Ovary (tissue), 10 donors: ENCODE results near the gene TMBIM6. TPM values are rescaled to one million over a fixed set of nuclear protein-coding genes. Genes with fewer than 3 reads are reported as not detected.

ENCODE experiments used
- DNase-seq, 5 donors: peaks; one replicate each; pipeline ENCODE4 v3.0.0-alpha.2; 2019 to 2020
- H3K27ac ChIP-seq, 2 donors: fragments of 200-600 bp; one replicate each; pipeline versions ENCODE4 v1.5.1 to v1.8.0; 2019 to 2022
- H3K27me3 ChIP-seq: fragments of 200-600 bp; one replicate; pipeline ENCODE4 v1.8.0; 2022
- H3K36me3 ChIP-seq: fragments of 200-600 bp; sonication (generic); one replicate; pipeline ENCODE4 v1.5.1; 2019
- H3K4me1 ChIP-seq: one replicate; pipeline ENCODE4 v1.8.1; 2013; ENCODE audit warnings: mild to moderate bottlenecking, moderate library complexity; ENCODE audit not compliant: insufficient read depth
- H3K4me3 ChIP-seq: fragments of 200-600 bp; sonication (generic); one replicate; pipeline ENCODE4 v1.5.1; 2017
- H3K9me3 ChIP-seq, 2 donors: fragments of 200-600 bp in 1 of 2; sonication (generic) in 1 of 2; one replicate each; pipeline versions ENCODE4 v1.5.1 to v1.8.1; 2013 to 2019; ENCODE audit warnings: mild to moderate bottlenecking in 1 of 2, moderate library complexity in 1 of 2
- EP300 ChIP-seq: sonication (generic); formaldehyde crosslinking; IDR thresholded peaks from one replicate; pipeline ENCODE4 v1.6.1; 2017; ENCODE audit warnings: antibody characterized with exemption
- POLR2A ChIP-seq: fragments of 450-650 bp; IDR thresholded peaks from one replicate; pipeline ENCODE4 v1.6.1; 2017; ENCODE audit warnings: antibody characterized with exemption, mild to moderate bottlenecking, moderate library complexity
- WGBS, 3 donors: extraction: QIAGEN DNeasy Blood & Tissue Kit in 1 of 3; methylation state at CpG; one replicate each; pipeline versions ENCODE4 v1.1.5 to v1.1.7; 2013 to 2017; 5-methylcytosine and 5-hydroxymethylcytosine counted together
- intact Hi-C, 4 donors: fragments of 100-400 bp; cut with DNase I; formaldehyde crosslinking; loops; one replicate each; pipeline versions ENCODE4 v1.11.0 to v1.15.1; 2022 to 2023
- long read RNA-seq, 3 donors: library from polyadenylated mRNA in 2 of 3; unstranded in 2 of 3; transcript quantifications; one replicate each; pipeline ENCODE4 v2.0.0 and lab custom pipeline, GENCODE V29; 2021 to 2026
- polyA plus RNA-seq, 2 donors: library from polyadenylated mRNA; stranded (reverse); fragments of 200-250 nt in 1 of 2; fragments of 350-450 nt in 1 of 2; fragmentation: Illumina TruSeq in 1 of 2; extraction: RNeasy Lipid Tissue Mini Kit (QIAGEN cat#74804) in 1 of 2; gene quantifications; one replicate each; pipeline ENCODE4 v1.2.3, GENCODE V29; 2013 to 2014
- total RNA-seq, 7 donors: library from RNA; depleted of rRNA in 2 of 7; stranded (reverse); fragments of >200 nt in 2 of 7; fragmentation: NEBNext Ultra II Directional in 3 of 7; extraction: Animal tissue kit (Norgen Biotek cat#: 25700) in 3 of 7; gene quantifications; one replicate each; pipeline versions ENCODE4 v1.1.0 to v1.2.4, GENCODE V29; 2016 to 2023
- TF ChIP-seq, protein P1 (sequence below), 3 donors: fragments of 450-650 bp in 2 of 3; fragments of 200-600 bp in 1 of 3; IDR thresholded peaks; one replicate each; pipeline versions ENCODE4 v1.5.1 to v1.8.0; 2016 to 2022; ENCODE audit warnings: antibody characterized with exemption in 3 of 3, mild to moderate bottlenecking in 1 of 3
- donor health status: DM: no; HTN: no; CAD: no; lungs with moderate emphysema.
- donor health status: DM: no; HTN: no; CAD: no.
- donor health status: Bipolar disorder and iron deficiency.
- donor health status: DM: yes; HTN: yes; CAD: no.
- donor health status: DM: no; HTN: no; CAD: no.
- donor health status: DM: yes; HTN: yes; CAD: no.

Gene TMBIM6
- total RNA-seq (100 to 1,000 TPM; 203 to 430 (median 335) TPM), polyA plus RNA-seq (100 to 1,000 TPM; 254 to 677 TPM)
- long read RNA-seq, donor 1, transcript TMBIM6-209 (8 exons, 2,494 nt), result minor isoform, 14 of 581 reads
- long read RNA-seq, donor 1, transcript TMBIM6-219 (3 exons, 484 nt), result minor isoform, 8 of 581 reads
- long read RNA-seq, donor 1, transcript TMBIM6-202 (9 exons, 2,598 nt), result minor isoform, 166 of 581 reads
- long read RNA-seq, donor 1, transcript TMBIM6-201 (10 exons, 2,836 nt), result major isoform, 266 of 581 reads
- long read RNA-seq, donor 1, partial matches to known transcripts, result 115 of 581 reads
- long read RNA-seq, donor 1, other reads (novel, unspliced or antisense), result 10 of 581 reads
- long read RNA-seq, donor 2, transcript TMBIM6-201 (10 exons, 2,836 nt), result major isoform, 115 of 260 reads
- long read RNA-seq, donor 2, transcript TMBIM6-219 (3 exons, 484 nt), result minor isoform, 9 of 260 reads
- long read RNA-seq, donor 2, transcript TMBIM6-209 (8 exons, 2,494 nt), result minor isoform, 5 of 260 reads
- long read RNA-seq, donor 2, transcript TMBIM6-202 (9 exons, 2,598 nt), result minor isoform, 11 of 260 reads
- long read RNA-seq, donor 2, partial matches to known transcripts, result 120 of 260 reads
- long read RNA-seq, donor 2, other reads (novel, unspliced or antisense), result 0 of 260 reads
- long read RNA-seq, donor 3, transcript TMBIM6-201 (10 exons, 2,836 nt), result major isoform, 180 of 295 reads
- long read RNA-seq, donor 3, transcript TMBIM6-202 (9 exons, 2,598 nt), result minor isoform, 48 of 295 reads
- long read RNA-seq, donor 3, transcript TMBIM6-219 (3 exons, 484 nt), result minor isoform, 6 of 295 reads
- long read RNA-seq, donor 3, partial matches to known transcripts, result 51 of 295 reads
- long read RNA-seq, donor 3, other reads (novel, unspliced or antisense), result 7 of 295 reads

- H3K36me3 ChIP-seq, result no peaks in the 10 kb centered on the region
- peaks cover 11% of the 10 kb centered on the region for H3K4me1 ChIP-seq
- DNase-seq, result peak; percentile 98 to 99 (median 99)
- WGBS, 3 donors, result 3 to 4% (median 3%) methylated on average over 50 of the region's 50 CpGs
- no peaks in the 10 kb centered on the region for H3K27me3 ChIP-seq
- peak within 1 kb of the TSS; percentile 83 to 86 for H3K27ac ChIP-seq
- TF ChIP-seq POLR2A, result peak; percentile 99
- TF ChIP-seq, protein P1, sequence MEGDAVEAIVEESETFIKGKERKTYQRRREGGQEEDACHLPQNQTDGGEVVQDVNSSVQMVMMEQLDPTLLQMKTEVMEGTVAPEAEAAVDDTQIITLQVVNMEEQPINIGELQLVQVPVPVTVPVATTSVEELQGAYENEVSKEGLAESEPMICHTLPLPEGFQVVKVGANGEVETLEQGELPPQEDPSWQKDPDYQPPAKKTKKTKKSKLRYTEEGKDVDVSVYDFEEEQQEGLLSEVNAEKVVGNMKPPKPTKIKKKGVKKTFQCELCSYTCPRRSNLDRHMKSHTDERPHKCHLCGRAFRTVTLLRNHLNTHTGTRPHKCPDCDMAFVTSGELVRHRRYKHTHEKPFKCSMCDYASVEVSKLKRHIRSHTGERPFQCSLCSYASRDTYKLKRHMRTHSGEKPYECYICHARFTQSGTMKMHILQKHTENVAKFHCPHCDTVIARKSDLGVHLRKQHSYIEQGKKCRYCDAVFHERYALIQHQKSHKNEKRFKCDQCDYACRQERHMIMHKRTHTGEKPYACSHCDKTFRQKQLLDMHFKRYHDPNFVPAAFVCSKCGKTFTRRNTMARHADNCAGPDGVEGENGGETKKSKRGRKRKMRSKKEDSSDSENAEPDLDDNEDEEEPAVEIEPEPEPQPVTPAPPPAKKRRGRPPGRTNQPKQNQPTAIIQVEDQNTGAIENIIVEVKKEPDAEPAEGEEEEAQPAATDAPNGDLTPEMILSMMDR (IDR thresholded peaks at IDR 0.05), result peak; percentile 91 to 98 (median 96)
- TF ChIP-seq EP300, result no peak
- intact Hi-C loops, result no loop called here
- H3K9me3 ChIP-seq, result no peaks in the 10 kb centered on the region
- peak within 1 kb of the TSS; percentile 93 for H3K4me3 ChIP-seq
Observed at GRCh38 chr12:49740930-49741881, at the start of gene TMBIM6. TSS of gene TMBIM6 (plus strand) at chr12:49741557. CDS start at chr12:49752494, 10,937 bp downstream.

- Histone ChIP-seq H3K27ac (no peak overlapping the region), H3K9me3 (no peaks in the 10 kb centered on the region), H3K4me1 (peaks cover 5% of the 10 kb centered on the region), H3K4me3 (no peak overlapping the region), H3K27me3 (no peaks in the 10 kb centered on the region), H3K36me3 (no peaks in the 10 kb centered on the region)
- intact Hi-C loops, result no loop called here
- 79 to 86% (median 82%) methylated on average over 3 of the region's 3 CpGs for WGBS, 3 donors
- TF ChIP-seq POLR2A (no peak), EP300 (no peak)
- TF ChIP-seq, protein P1 (IDR thresholded peaks at IDR 0.05), result no peak
- no peak for DNase-seq
Observed at GRCh38 chr12:49692851-49693250, 48.5 kb upstream of the TMBIM6 start.

DNA sequence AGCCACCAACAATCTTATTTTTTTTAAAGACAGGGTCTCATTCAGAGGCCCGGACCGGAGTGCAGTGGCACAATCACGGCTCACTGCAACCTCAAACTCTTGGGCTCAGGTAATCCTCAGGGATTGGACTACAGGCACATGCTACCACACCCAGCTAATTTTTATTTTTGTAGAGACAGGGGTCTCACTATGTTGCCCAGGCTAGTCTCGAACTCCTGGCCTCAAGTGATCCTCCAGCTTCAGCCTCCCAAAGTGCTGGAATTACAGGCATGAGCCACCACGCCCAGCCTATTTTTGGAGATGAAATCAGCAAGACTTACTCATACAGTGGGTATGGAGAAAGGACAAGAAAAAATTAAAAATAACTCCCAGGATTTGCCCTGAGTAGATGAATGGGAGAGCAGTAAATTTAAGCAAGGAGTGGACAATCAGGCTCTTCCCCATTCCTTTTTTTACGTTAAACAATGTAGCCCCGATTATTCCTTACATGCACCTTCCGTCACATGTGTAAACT is 47.4 kb upstream of the TMBIM6 start:
- 87 to 93% (median 88%) methylated on average over 8 of the region's 8 CpGs for WGBS, 3 donors
- DNase-seq, result no peak

More for the DNA sequence above, 47.4 kb upstream of the TMBIM6 start:
- Histone ChIP-seq H3K4me3 (no peak overlapping the region), H3K36me3 (no peaks in the 10 kb centered on the region), H3K27me3 (no peaks in the 10 kb centered on the region), H3K9me3 (no peaks in the 10 kb centered on the region), H3K27ac (no peak overlapping the region), H3K4me1 (peaks cover 8% of the 10 kb centered on the region)
- intact Hi-C loops, result no loop called here
- no peak for TF ChIP-seq EP300
- TF ChIP-seq, protein P1 (IDR thresholded peaks at IDR 0.05), result no peak
